Muscle layer of colon (tissue), 2 donors: ENCODE data around the gene CORO2A.

Experiments used
- H3K27ac ChIP-seq: one replicate; pipeline ENCODE4 v1.7.0; 2013; ENCODE audit warnings: low read depth, mild to moderate bottlenecking, low read length, moderate library complexity
- H3K27me3 ChIP-seq, 2 donors: one replicate each; pipeline ENCODE4 v1.7.0; 2013; ENCODE audit warnings: low read length in 2 of 2, mild to moderate bottlenecking in 2 of 2; ENCODE audit not compliant: insufficient read depth in 2 of 2, control insufficient read depth in 1 of 2
- H3K36me3 ChIP-seq: one replicate; pipeline ENCODE4 v1.7.0; 2013; ENCODE audit warnings: mild to moderate bottlenecking, low read length; ENCODE audit not compliant: insufficient read depth
- H3K4me1 ChIP-seq: one replicate; pipeline ENCODE4 v1.7.0; 2013; ENCODE audit warnings: mild to moderate bottlenecking, low read length; ENCODE audit not compliant: insufficient read depth
- H3K4me3 ChIP-seq, 2 donors: one replicate each; pipeline ENCODE4 v1.7.0; 2013; ENCODE audit warnings: low read length in 2 of 2, low read depth in 1 of 2, mild to moderate bottlenecking in 1 of 2, moderate library complexity in 1 of 2
- H3K9ac ChIP-seq: one replicate; pipeline ENCODE4 v1.7.0; 2013; ENCODE audit warnings: low read length
- H3K9me3 ChIP-seq: one replicate; pipeline ENCODE4 v1.7.0; 2013; ENCODE audit warnings: mild to moderate bottlenecking, low read length
- donor health status: abdominal sarcoma.
- donor health status: Adenocarcinoma of cecum.

The CORO2A gene

GRCh38 chr9:98229620-98230019 is 37.2 kb upstream of the CORO2A start:
- H3K9ac ChIP-seq = no peak overlapping the region
- H3K27ac ChIP-seq = no peak overlapping the region
- H3K9me3 ChIP-seq = no peaks in the 10 kb centered on the region
- H3K4me1 ChIP-seq = no peaks in the 10 kb centered on the region
- H3K4me3 ChIP-seq = no peak overlapping the region
- H3K27me3 ChIP-seq = no peaks in the 10 kb centered on the region
- peaks cover 22% of the 10 kb centered on the region for H3K36me3 ChIP-seq

GRCh38 chr9:98229090-98229395 is 36.6 kb upstream of the CORO2A start:
- H3K36me3 ChIP-seq = peaks cover 22% of the 10 kb centered on the region
- no peaks in the 10 kb centered on the region for H3K4me1 ChIP-seq
- no peak overlapping the region for H3K4me3 ChIP-seq
- no peak overlapping the region for H3K27ac ChIP-seq
- no peaks in the 10 kb centered on the region for H3K9me3 ChIP-seq
- H3K27me3 ChIP-seq = no peaks in the 10 kb centered on the region
- no peak overlapping the region for H3K9ac ChIP-seq

GRCh38 chr9:98228392-98229089 is 36.1 kb upstream of the CORO2A start:
- Histone ChIP-seq H3K27ac (no peak overlapping the region), H3K4me1 (no peaks in the 10 kb centered on the region), H3K4me3 (no peak overlapping the region), H3K36me3 (peaks cover 22% of the 10 kb centered on the region), H3K9ac (no peak overlapping the region), H3K27me3 (no peaks in the 10 kb centered on the region), H3K9me3 (no peaks in the 10 kb centered on the region)

GRCh38 chr9:98227883-98228282 is 35.4 kb upstream of the CORO2A start:
- H3K36me3 ChIP-seq = peaks cover 18% of the 10 kb centered on the region
- no peaks in the 10 kb centered on the region for H3K9me3 ChIP-seq
- H3K4me1 ChIP-seq = no peaks in the 10 kb centered on the region
- no peak overlapping the region for H3K27ac ChIP-seq
- H3K4me3 ChIP-seq = no peak overlapping the region
- no peak overlapping the region for H3K9ac ChIP-seq
- no peaks in the 10 kb centered on the region for H3K27me3 ChIP-seq

- Histone ChIP-seq H3K27me3 (no peaks in the 10 kb centered on the region), H3K4me1 (no peaks in the 10 kb centered on the region), H3K36me3 (peaks cover 12% of the 10 kb centered on the region), H3K9me3 (no peaks in the 10 kb centered on the region), H3K9ac (no peak overlapping the region), H3K27ac (no peak overlapping the region), H3K4me3 (no peak overlapping the region)
These were observed 34.5 kb upstream of the CORO2A start for GRCh38 chr9:98226957-98227356.

- no peak overlapping the region for H3K4me3 ChIP-seq
- H3K9ac ChIP-seq = no peak overlapping the region
- no peaks in the 10 kb centered on the region for H3K9me3 ChIP-seq
- H3K4me1 ChIP-seq = no peaks in the 10 kb centered on the region
- H3K36me3 ChIP-seq = peaks cover 12% of the 10 kb centered on the region
- H3K27ac ChIP-seq = no peak overlapping the region
- H3K27me3 ChIP-seq = no peaks in the 10 kb centered on the region
These were observed 34.1 kb upstream of the CORO2A start for GRCh38 chr9:98226516-98226915.

GRCh38 chr9:98225015-98225442 is 32.6 kb upstream of the CORO2A start:
- no peaks in the 10 kb centered on the region for H3K27me3 ChIP-seq
- H3K4me3 ChIP-seq = no peak overlapping the region
- H3K9ac ChIP-seq = no peak overlapping the region
- no peaks in the 10 kb centered on the region for H3K9me3 ChIP-seq
- H3K36me3 ChIP-seq = peaks cover 24% of the 10 kb centered on the region
- H3K27ac ChIP-seq = no peak overlapping the region
- no peaks in the 10 kb centered on the region for H3K4me1 ChIP-seq

- no peaks in the 10 kb centered on the region for H3K4me1 ChIP-seq
- H3K27me3 ChIP-seq = no peaks in the 10 kb centered on the region
- H3K9me3 ChIP-seq = no peaks in the 10 kb centered on the region
- no peak overlapping the region for H3K4me3 ChIP-seq
- H3K9ac ChIP-seq = no peak overlapping the region
- H3K27ac ChIP-seq = no peak overlapping the region
- peaks cover 20% of the 10 kb centered on the region for H3K36me3 ChIP-seq
These were observed 30.7 kb upstream of the CORO2A start for GRCh38 chr9:98222885-98223691.

GRCh38 chr9:98220911-98221310 is 28.5 kb upstream of the CORO2A start:
- Histone ChIP-seq H3K36me3 (peaks cover 18% of the 10 kb centered on the region), H3K27ac (no peak overlapping the region), H3K4me1 (no peaks in the 10 kb centered on the region)

GRCh38 chr9:98219794-98220370 is 27.4 kb upstream of the CORO2A start:
- H3K36me3 ChIP-seq = peaks cover 18% of the 10 kb centered on the region
- H3K27ac ChIP-seq = no peak overlapping the region
- H3K9ac ChIP-seq = no peak overlapping the region
- H3K27me3 ChIP-seq = no peaks in the 10 kb centered on the region
- H3K9me3 ChIP-seq = no peaks in the 10 kb centered on the region
- no peaks in the 10 kb centered on the region for H3K4me1 ChIP-seq
- no peak overlapping the region for H3K4me3 ChIP-seq

More at GRCh38 chr9:98220911-98221310, 28.5 kb upstream of the CORO2A start:
- Histone ChIP-seq H3K27me3 (no peaks in the 10 kb centered on the region), H3K9ac (no peak overlapping the region), H3K4me3 (no peak overlapping the region), H3K9me3 (no peaks in the 10 kb centered on the region)

GRCh38 chr9:98219364-98219716 is 26.9 kb upstream of the CORO2A start:
- Histone ChIP-seq H3K4me1 (no peaks in the 10 kb centered on the region), H3K9me3 (no peaks in the 10 kb centered on the region), H3K27me3 (no peaks in the 10 kb centered on the region), H3K9ac (no peak overlapping the region), H3K4me3 (no peak overlapping the region), H3K36me3 (peaks cover 18% of the 10 kb centered on the region), H3K27ac (no peak overlapping the region)
